Stimulated activated naive CD8-positive, alpha-beta T cell treated with anti-CD3 and anti-CD28 coated beads, Interleukin-15, Interleukin-2, amounts not matched to agents 100 ng/mL and 50 ng/mL, for 24 hours (primary cell): ENCODE data around the gene ZRANB1.
A peak's percentile ranks its signal among the peaks of the same experiment; 100 is the strongest.
"Not testable (repeated sequence)": the region's sequence is repeated elsewhere in the genome, so short reads cannot be mapped to it uniquely, and the experiment has no call there.

ENCODE experiments used
- H3K27ac Mint-ChIP-seq: one replicate; pipeline ENCODE4 v1.8.0; 2021; ENCODE audit warnings: mild to moderate bottlenecking, mixed read lengths
- H3K27me3 Mint-ChIP-seq: one replicate; pipeline ENCODE4 v1.8.0; 2021; ENCODE audit warnings: mixed read lengths
- H3K36me3 Mint-ChIP-seq: one replicate; pipeline ENCODE4 v1.8.0; 2021; ENCODE audit warnings: low read depth, mixed read lengths
- H3K4me1 Mint-ChIP-seq: one replicate; pipeline ENCODE4 v1.8.0; 2021; ENCODE audit warnings: low read depth, mixed read lengths
- H3K4me3 Mint-ChIP-seq: one replicate; pipeline ENCODE4 v1.8.0; 2021; ENCODE audit warnings: mild to moderate bottlenecking, mixed read lengths
- H3K9me3 Mint-ChIP-seq: one replicate; pipeline ENCODE4 v1.8.0; 2021; ENCODE audit warnings: mixed read lengths

ZRANB1 gene

GRCh38 chr10:124967255-124967654, 25.3 kb downstream of the ZRANB1 start:
- H3K27ac Mint-ChIP-seq: no peak overlapping the region
- H3K27me3 Mint-ChIP-seq: no peaks in the 10 kb centered on the region
- no peaks in the 10 kb centered on the region for H3K9me3 Mint-ChIP-seq
- peaks cover 29% of the 10 kb centered on the region for H3K4me1 Mint-ChIP-seq
- peaks cover 52% of the 10 kb centered on the region for H3K36me3 Mint-ChIP-seq
- no peak overlapping the region for H3K4me3 Mint-ChIP-seq

- no peaks in the 10 kb centered on the region for H3K9me3 Mint-ChIP-seq
- H3K27me3 Mint-ChIP-seq: no peaks in the 10 kb centered on the region
- peaks cover 73% of the 10 kb centered on the region for H3K36me3 Mint-ChIP-seq
- peaks cover 32% of the 10 kb centered on the region for H3K4me1 Mint-ChIP-seq
- H3K27ac Mint-ChIP-seq: no peak overlapping the region
- no peak overlapping the region for H3K4me3 Mint-ChIP-seq
Observed at GRCh38 chr10:124971276-124971675, 29.4 kb downstream of the ZRANB1 start.

GRCh38 chr10:124972637-124973036, 30.7 kb downstream of the ZRANB1 start:
- Mint-ChIP-seq H3K4me1 (peaks cover 34% of the 10 kb centered on the region), H3K36me3 (peaks cover 60% of the 10 kb centered on the region), H3K27me3 (no peaks in the 10 kb centered on the region), H3K9me3 (no peaks in the 10 kb centered on the region), H3K4me3 (no peak overlapping the region), H3K27ac (no peak overlapping the region)

DNA sequence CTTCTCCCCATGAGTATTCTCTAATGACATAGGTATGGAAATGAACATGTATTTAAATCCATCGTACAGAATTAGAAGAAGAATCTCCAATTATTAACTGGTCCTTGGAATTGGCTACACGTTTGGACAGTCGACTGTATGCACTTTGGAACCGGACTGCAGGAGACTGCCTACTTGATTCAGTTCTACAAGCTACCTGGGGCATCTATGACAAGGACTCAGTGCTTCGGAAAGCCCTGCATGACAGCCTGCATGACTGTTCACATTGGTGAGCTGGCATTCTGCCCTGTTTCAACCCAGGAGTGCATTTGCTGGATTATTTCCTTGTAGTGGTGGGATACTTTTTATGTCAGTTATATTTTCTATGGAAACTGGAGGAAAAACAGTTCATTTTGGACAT, 32.2 kb downstream of the ZRANB1 start:
- H3K27ac Mint-ChIP-seq: no peak overlapping the region
- H3K9me3 Mint-ChIP-seq: no peaks in the 10 kb centered on the region
- no peaks in the 10 kb centered on the region for H3K27me3 Mint-ChIP-seq
- peaks cover 58% of the 10 kb centered on the region for H3K36me3 Mint-ChIP-seq
- H3K4me1 Mint-ChIP-seq: peaks cover 38% of the 10 kb centered on the region
- no peak overlapping the region for H3K4me3 Mint-ChIP-seq

DNA sequence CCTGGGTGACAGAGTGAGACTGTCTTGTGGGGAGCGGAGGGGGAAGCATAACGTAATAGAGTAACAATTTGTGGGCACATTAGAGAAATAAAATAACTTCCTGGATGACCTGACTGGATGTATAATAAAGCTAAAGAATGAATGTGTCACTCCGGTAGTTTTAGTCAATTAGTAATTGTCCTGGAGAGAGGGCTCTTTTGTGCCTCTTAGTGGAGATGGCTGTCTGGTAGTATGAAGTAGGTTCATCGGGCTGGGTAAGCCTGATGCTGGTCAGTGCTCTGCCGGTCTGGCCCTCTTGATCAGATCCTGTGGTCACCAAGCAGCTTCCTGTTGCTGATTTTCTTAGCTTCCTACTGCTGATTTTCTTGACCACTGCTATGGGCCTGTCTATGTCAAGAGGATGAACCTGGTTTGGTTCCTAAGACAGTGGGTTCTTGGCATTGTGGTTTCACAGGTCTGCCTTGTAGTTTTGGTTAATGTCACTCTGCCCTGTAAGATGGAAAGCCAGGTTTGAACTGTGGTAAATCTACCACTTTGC, 34.1 kb downstream of the ZRANB1 start:
- peak overlapping the region; percentile 47 for H3K27ac Mint-ChIP-seq
- no peaks in the 10 kb centered on the region for H3K9me3 Mint-ChIP-seq
- peaks cover 65% of the 10 kb centered on the region for H3K36me3 Mint-ChIP-seq
- peaks cover 33% of the 10 kb centered on the region for H3K4me1 Mint-ChIP-seq
- no peak overlapping the region for H3K4me3 Mint-ChIP-seq
- H3K27me3 Mint-ChIP-seq: no peaks in the 10 kb centered on the region

DNA sequence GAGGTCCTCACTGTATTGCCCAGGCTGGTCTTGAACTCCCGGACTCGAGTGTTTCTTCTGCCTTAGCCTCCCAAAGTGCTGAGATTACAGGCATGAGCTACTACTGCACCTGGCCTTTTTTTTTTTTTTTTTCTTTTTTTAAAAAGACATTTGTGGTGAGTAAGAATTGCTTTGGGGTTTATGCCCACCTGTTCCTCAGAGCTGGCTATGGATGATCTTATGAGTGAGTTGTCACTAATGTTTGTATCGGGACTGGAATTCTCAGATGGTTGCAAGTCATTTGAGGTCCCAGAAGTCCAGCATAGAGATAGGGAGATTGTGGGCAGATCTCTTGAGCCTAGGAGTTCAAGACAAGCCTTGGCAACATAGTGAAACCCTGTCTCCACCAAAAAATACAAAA, 35.2 kb downstream of the ZRANB1 start:
- H3K4me3 Mint-ChIP-seq: no peak overlapping the region
- peaks cover 66% of the 10 kb centered on the region for H3K36me3 Mint-ChIP-seq
- H3K4me1 Mint-ChIP-seq: peaks cover 27% of the 10 kb centered on the region
- no peaks in the 10 kb centered on the region for H3K27me3 Mint-ChIP-seq
- H3K27ac Mint-ChIP-seq: no peak overlapping the region
- H3K9me3 Mint-ChIP-seq: no peaks in the 10 kb centered on the region

GRCh38 chr10:124977648-124978375, 35.9 kb downstream of the ZRANB1 start:
- Mint-ChIP-seq H3K4me3 (no peak overlapping the region), H3K27ac (no peak overlapping the region), H3K36me3 (peaks cover 66% of the 10 kb centered on the region), H3K4me1 (peaks cover 24% of the 10 kb centered on the region), H3K9me3 (no peaks in the 10 kb centered on the region), H3K27me3 (no peaks in the 10 kb centered on the region)

DNA sequence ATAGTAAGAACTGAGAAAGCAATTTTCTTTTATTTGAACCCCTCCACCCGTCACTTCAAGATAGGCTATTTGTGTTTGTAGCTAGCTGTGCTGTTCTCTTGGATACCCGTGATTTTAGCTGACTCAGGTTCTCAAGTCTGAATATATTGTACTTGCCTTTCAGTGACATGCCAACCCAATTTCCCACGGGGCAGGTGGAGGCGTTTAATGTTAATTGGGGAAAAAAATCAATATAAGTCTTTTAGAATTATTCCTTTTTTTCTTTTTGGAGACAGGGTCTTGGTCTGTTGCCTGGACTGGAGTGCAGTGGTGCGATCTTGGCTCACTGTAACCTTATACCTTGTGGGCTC, 36.4 kb downstream of the ZRANB1 start:
- Mint-ChIP-seq H3K36me3 (peaks cover 66% of the 10 kb centered on the region), H3K9me3 (no peaks in the 10 kb centered on the region), H3K4me1 (peaks cover 24% of the 10 kb centered on the region), H3K4me3 (no peak overlapping the region), H3K27ac (no peak overlapping the region), H3K27me3 (no peaks in the 10 kb centered on the region)

DNA sequence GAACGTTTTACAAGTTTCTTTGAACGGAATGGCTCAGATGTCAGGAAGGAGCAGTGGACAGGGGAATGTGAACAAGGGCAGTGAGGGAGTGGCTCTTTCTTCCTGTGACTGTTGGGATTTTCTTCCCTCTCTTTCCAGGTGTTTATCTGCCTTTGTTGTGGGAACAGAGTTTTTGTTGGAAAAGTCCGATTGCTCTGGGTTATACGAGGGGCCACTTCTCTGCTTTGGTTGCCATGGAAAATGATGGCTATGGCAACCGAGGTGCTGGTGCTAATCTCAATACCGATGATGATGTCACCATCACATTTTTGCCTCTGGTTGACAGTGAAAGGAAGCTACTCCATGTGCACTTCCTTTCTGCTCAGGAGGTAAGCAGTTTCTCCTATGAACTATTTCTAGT, 41.4 kb downstream of the ZRANB1 start:
- H3K36me3 Mint-ChIP-seq: peaks cover 66% of the 10 kb centered on the region
- H3K27me3 Mint-ChIP-seq: no peaks in the 10 kb centered on the region
- H3K9me3 Mint-ChIP-seq: no peaks in the 10 kb centered on the region
- no peak overlapping the region for H3K27ac Mint-ChIP-seq
- no peak overlapping the region for H3K4me3 Mint-ChIP-seq
- H3K4me1 Mint-ChIP-seq: peaks cover 3% of the 10 kb centered on the region

DNA sequence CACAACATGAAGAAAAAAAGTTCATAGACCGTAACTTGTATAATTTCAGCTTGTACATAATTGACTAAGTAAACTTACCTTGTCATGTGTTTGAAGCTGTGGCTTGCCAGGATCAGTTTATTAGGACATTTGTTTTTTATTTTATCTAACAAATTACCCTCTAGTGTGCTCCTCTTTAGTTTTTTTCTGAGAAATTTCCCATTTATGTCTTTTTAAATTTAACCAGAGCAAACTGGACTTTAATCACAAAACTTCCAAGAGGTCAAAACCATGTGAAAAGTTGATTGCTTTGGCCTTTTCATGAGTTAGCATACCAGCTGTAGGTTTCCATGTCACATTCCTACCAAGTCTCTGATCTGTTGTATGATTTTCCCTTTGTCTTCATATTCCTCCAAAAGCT, 42.5 kb downstream of the ZRANB1 start:
- Mint-ChIP-seq H3K9me3 (no peaks in the 10 kb centered on the region), H3K4me3 (no peak overlapping the region), H3K36me3 (peaks cover 67% of the 10 kb centered on the region), H3K4me1 (peaks cover 3% of the 10 kb centered on the region), H3K27me3 (no peaks in the 10 kb centered on the region), H3K27ac (no peak overlapping the region)

GRCh38 chr10:124985162-124985561, 43.2 kb downstream of the ZRANB1 start:
- Mint-ChIP-seq H3K27me3 (no peaks in the 10 kb centered on the region), H3K36me3 (peaks cover 61% of the 10 kb centered on the region), H3K9me3 (no peaks in the 10 kb centered on the region), H3K4me3 (no peak overlapping the region), H3K4me1 (peaks cover under 1% of the 10 kb centered on the region), H3K27ac (no peak overlapping the region)

DNA sequence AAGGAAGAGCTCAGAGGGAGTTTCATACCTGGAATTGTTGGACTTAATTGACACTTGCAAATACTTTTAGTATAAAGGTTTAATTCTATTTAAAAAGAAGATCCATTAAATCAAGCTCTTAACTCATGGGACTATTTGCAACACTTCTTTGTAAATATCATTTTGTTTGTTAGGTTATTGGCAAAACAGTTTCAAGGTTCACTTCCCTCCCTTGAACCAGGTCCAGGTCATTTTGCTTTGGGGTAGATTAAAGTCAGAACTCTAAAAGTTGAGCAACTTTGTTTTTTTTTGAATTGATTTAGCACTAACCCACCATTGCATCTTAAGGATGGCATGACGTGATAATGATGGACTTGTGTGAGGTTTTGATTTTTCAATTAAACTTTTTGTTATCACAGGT, 45.9 kb downstream of the ZRANB1 start:
- no peaks in the 10 kb centered on the region for H3K4me1 Mint-ChIP-seq
- H3K27ac Mint-ChIP-seq: no peak overlapping the region
- no peak overlapping the region for H3K4me3 Mint-ChIP-seq
- no peaks in the 10 kb centered on the region for H3K9me3 Mint-ChIP-seq
- no peaks in the 10 kb centered on the region for H3K27me3 Mint-ChIP-seq
- H3K36me3 Mint-ChIP-seq: peaks cover 42% of the 10 kb centered on the region

GRCh38 chr10:124988753-124989152, 46.8 kb downstream of the ZRANB1 start:
- peaks cover 33% of the 10 kb centered on the region for H3K36me3 Mint-ChIP-seq
- not testable (repeated sequence) for H3K27ac Mint-ChIP-seq, H3K4me1 Mint-ChIP-seq, H3K9me3 Mint-ChIP-seq, H3K27me3 Mint-ChIP-seq, H3K4me3 Mint-ChIP-seq

GRCh38 chr10:124989526-124989925, 47.6 kb downstream of the ZRANB1 start:
- no peak overlapping the region for H3K27ac Mint-ChIP-seq

GRCh38 chr10:124990671-124991625, 49.0 kb downstream of the ZRANB1 start:
- H3K36me3 Mint-ChIP-seq: peaks cover 23% of the 10 kb centered on the region
- no peaks in the 10 kb centered on the region for H3K4me1 Mint-ChIP-seq
- H3K4me3 Mint-ChIP-seq: no peak overlapping the region
- no peaks in the 10 kb centered on the region for H3K9me3 Mint-ChIP-seq
- no peak overlapping the region for H3K27ac Mint-ChIP-seq
- H3K27me3 Mint-ChIP-seq: no peaks in the 10 kb centered on the region

More at GRCh38 chr10:124989526-124989925, 47.6 kb downstream of the ZRANB1 start:
- H3K36me3 Mint-ChIP-seq: peaks cover 28% of the 10 kb centered on the region
- H3K9me3 Mint-ChIP-seq: no peaks in the 10 kb centered on the region
- no peaks in the 10 kb centered on the region for H3K27me3 Mint-ChIP-seq
- no peak overlapping the region for H3K4me3 Mint-ChIP-seq
- H3K4me1 Mint-ChIP-seq: no peaks in the 10 kb centered on the region
